GM13977 (cell line): ENCODE measurements around the gene MACROD2.

ENCODE experiments used
- DNase-seq: peaks from one replicate; pipeline ENCODE4 v3.0.0; 2012; ENCODE audit warnings: low spot score
- CTCF ChIP-seq: IDR thresholded peaks from 2 replicates; pipeline ENCODE4 v1.5.1; 2012; ENCODE audit warnings: mild to moderate bottlenecking, control low read depth; ENCODE audit not compliant: insufficient read depth; ENCODE audit errors: extremely low read depth, missing control alignments
- in situ Hi-C: fragments of 300-500 bp; cut with MboI; formaldehyde crosslinking; loops from one replicate; pipeline ENCODE4 v1.12.0; 2022; ENCODE audit warnings: low sequenced_read_pairs, low pct_unique_long_range_greater_than_20kb, mixed read lengths, inconsistent platforms; ENCODE audit not compliant: unreplicated experiment

The MACROD2 gene

GRCh38 chr20:14333721-14334120, 338.4 kb downstream of the MACROD2 start:
- no peak for TF ChIP-seq CTCF
- in situ Hi-C loops, result loop anchor here (25.0 kb wide), 1 partner anchor 904 kb away; no protein-coding TSS in a partner anchor
- no peak for DNase-seq

GRCh38 chr20:14334306-14334930, 339.1 kb downstream of the MACROD2 start:
- TF ChIP-seq CTCF, result peak; percentile 28
- in situ Hi-C loops, result loop anchor here (25.0 kb wide), 1 partner anchor 903 kb away; no protein-coding TSS in a partner anchor
- no peak for DNase-seq

DNA sequence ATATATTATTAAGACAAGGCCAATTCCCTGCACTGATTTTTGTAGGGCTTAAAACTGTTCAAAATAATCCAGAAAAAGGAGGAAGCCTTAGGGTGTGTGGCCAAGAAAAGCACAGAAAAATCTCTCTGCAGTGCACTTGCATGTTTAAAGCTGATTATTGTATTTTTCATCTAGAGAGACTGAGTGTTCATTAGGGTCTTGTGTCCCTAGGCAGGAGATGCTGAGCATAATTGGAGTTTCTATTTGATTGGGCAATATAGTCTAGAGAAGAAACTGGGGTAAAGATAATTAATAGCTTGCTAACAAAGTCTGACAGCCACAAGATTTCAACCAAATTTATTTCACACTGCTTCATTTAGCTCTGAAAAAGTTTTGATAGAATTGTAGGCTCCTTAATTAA, 339.7 kb downstream of the MACROD2 start:
- DNase-seq, result no peak
- in situ Hi-C loops, result loop anchor here (25.0 kb wide), 1 partner anchor 902 kb away; no protein-coding TSS in a partner anchor
- no peak for TF ChIP-seq CTCF

- no peak for TF ChIP-seq CTCF
- no peak for DNase-seq
- in situ Hi-C loops, result loop anchor here (25.0 kb wide), 1 partner anchor 901 kb away; no protein-coding TSS in a partner anchor
These were observed 341.4 kb downstream of the MACROD2 start for GRCh38 chr20:14336686-14337085.

GRCh38 chr20:14337400-14338171, 342.3 kb downstream of the MACROD2 start, which contains the start of gene FLRT3:
FLRT3 (minus strand) TSS chr20:14337612; CDS start chr20:14327506, 10,106 bp downstream.
- in situ Hi-C loops, result loop anchor here (25.0 kb wide), 1 partner anchor 900 kb away; no protein-coding TSS in a partner anchor
- TF ChIP-seq CTCF, result peak; percentile 76
- peak; percentile 34 for DNase-seq

DNA sequence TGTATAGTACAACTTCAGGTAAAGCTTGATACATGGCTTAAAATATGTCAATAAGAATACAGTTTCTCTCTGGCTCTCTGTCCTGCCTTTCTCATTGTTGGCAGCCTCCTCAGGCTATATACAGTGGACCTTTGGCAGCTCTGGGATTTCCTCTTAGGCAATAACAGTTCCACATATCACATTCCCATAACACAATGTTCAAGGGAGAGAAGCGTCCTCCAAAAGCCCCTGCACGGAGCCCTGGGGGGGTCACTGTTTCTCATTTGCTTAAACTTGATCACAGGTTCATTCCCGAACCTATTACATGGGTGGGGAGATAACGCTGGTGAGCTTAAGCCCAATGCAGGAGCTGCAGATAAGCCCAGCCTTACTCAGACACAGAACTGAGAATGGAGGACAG, 346.5 kb downstream of the MACROD2 start:
- no peak for DNase-seq
- TF ChIP-seq CTCF, result no peak
- in situ Hi-C loops, result loop anchor here (25.0 kb wide), 1 partner anchor 896 kb away; no protein-coding TSS in a partner anchor
